ENCODE data around the gene NCK2. TPM values are rescaled to one million over a fixed set of nuclear protein-coding genes. Genes with fewer than 3 reads are reported as not detected.

NCK2 gene
- total and polyA plus RNA-seq, 9 of the 15 experiments (the other 6 are each of a cell fraction or from before 2014, with no cell fraction given): 0.90 to 27.9 (median 15.9) TPM

DNA sequence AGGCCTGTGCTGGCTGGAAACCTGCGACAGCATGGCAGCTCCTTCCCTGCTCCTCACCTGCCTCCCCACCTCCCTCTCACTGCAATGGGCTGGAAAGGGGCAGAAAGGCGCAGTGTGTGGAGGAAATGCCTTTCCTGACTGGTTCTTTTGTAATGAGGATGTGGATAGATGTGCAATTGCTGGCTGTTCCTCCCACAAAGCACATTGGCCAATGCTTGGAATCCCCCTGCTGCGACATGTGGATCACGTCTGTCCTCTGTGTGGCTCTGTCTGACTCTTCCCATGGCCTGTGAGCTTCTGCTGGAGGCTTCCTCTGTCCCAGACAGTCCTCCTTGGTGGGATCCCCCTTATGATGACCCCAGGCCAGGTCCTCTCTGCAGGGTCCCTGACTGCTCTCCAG is 172.5 kb downstream of the NCK2 start:
- Histone ChIP-seq H3K9me3 (replicated peaks; ENCODE audit: control insufficient read depth, insufficient read depth, low read depth, low read length) (no peaks in the 10 kb centered on the region), H3K9me1 (ENCODE audit: control insufficient read depth, insufficient read depth, low read length) (no peaks in the 10 kb centered on the region), H4K20me1 (replicated peaks; ENCODE audit: control insufficient read depth, insufficient read depth, low read length) (no peaks in the 10 kb centered on the region), H3K27me3 (ENCODE audit: control insufficient read depth in 2 of 2, insufficient read depth in 2 of 2, low read length in 2 of 2) (peaks cover 8 to 40% of the 10 kb centered on the region in 2 experiments), H3K4me1 (replicated peaks in 1 of 2; ENCODE audit: control insufficient read depth in 2 of 2, insufficient read depth in 2 of 2, low read length in 2 of 2) (no peaks in the 10 kb centered on the region; a peak in 1 of 5 replicates), H2AFZ (ENCODE audit: low read depth, low read length) (no peak overlapping the region), H3K4me3 (no peak overlapping the region), H3K9ac (ENCODE audit: insufficient read depth in 1 of 2, low read depth in 2 of 2, low read length in 2 of 2) (no peak overlapping the region), H3K36me3 (ENCODE audit: control insufficient read depth, insufficient read depth, low read length) (no peaks in the 10 kb centered on the region), H3K79me2 (ENCODE audit: control insufficient read depth, insufficient read depth, low read length) (no peaks in the 10 kb centered on the region), H3K27ac (ENCODE audit: extremely low read depth, low read depth, low read length) (no peak overlapping the region), H3K4me2 (ENCODE audit: insufficient read depth, low read length) (no peak overlapping the region)
- ChIA-PET POLR2A (interaction anchor here (0.6 to 0.9 kb wide), 2 partner anchors 10 to 202 kb away, joined by 3 to 4 read pairs; no protein-coding TSS in a partner anchor), CTCF (ENCODE audit: low intra/inter-chr PET ratio) (no interaction called here)
- no peak for ATAC-seq
- DNase-seq (ENCODE audit: extremely low read depth in 1 of 4, low spot score in 3 of 4): no peak
- WGBS (ENCODE audit: insufficient coverage, low coverage, missing lambda C conversion rate): 0% methylated on average over 4 of the region's 4 CpGs
- in situ Hi-C loops (cut with MboI): no loop called here
- no peak for FAIRE-seq
- no TSS peak for BruUV-seq (replicated peaks)
- TF ChIP-seq OTX1 (CRISPR knock-in tag; IDR thresholded peaks at IDR 0.05): no peak
- no peak for TF ChIP-seq MTA3 (IDR thresholded peaks at IDR 0.05; ENCODE audit: borderline replicate concordance)
- TF ChIP-seq, protein P1, sequence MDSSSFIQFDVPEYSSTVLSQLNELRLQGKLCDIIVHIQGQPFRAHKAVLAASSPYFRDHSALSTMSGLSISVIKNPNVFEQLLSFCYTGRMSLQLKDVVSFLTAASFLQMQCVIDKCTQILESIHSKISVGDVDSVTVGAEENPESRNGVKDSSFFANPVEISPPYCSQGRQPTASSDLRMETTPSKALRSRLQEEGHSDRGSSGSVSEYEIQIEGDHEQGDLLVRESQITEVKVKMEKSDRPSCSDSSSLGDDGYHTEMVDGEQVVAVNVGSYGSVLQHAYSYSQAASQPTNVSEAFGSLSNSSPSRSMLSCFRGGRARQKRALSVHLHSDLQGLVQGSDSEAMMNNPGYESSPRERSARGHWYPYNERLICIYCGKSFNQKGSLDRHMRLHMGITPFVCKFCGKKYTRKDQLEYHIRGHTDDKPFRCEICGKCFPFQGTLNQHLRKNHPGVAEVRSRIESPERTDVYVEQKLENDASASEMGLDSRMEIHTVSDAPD (CRISPR knock-in tag; IDR thresholded peaks at IDR 0.05): no peak
- TF ChIP-seq MAFF (IDR thresholded peaks at IDR 0.05; ENCODE audit: low read length): no peak
- no peak for TF ChIP-seq CHD4 (IDR thresholded peaks at IDR 0.05; ENCODE audit: insufficient read depth, insufficient replicate concordance, low read depth, low read length, poor library complexity, severe bottlenecking)
- TF ChIP-seq, protein P2, sequence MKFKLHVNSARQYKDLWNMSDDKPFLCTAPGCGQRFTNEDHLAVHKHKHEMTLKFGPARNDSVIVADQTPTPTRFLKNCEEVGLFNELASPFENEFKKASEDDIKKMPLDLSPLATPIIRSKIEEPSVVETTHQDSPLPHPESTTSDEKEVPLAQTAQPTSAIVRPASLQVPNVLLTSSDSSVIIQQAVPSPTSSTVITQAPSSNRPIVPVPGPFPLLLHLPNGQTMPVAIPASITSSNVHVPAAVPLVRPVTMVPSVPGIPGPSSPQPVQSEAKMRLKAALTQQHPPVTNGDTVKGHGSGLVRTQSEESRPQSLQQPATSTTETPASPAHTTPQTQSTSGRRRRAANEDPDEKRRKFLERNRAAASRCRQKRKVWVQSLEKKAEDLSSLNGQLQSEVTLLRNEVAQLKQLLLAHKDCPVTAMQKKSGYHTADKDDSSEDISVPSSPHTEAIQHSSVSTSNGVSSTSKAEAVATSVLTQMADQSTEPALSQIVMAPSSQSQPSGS (CRISPR knock-in tag; IDR thresholded peaks at IDR 0.05): no peak
- TF ChIP-seq ZNF324 (CRISPR knock-in tag; IDR thresholded peaks at IDR 0.05): no peak
- intact Hi-C loops (cut with micrococcal nuclease): loop anchor here (10.0 kb wide), 1 partner anchor 342 kb away; no protein-coding TSS in a partner anchor

All from K562 (cell line).